HepG2 (cell line): ENCODE measurements around the gene CCL17. TPM values are rescaled to one million over a fixed set of nuclear protein-coding genes. Genes with fewer than 3 reads are reported as not detected.

Experiments used
- EP300 ChIP-seq, 3 experiments: sonication (generic) in 1 of 3; formaldehyde crosslinking in 1 of 3; IDR thresholded peaks; 2 replicates each; pipeline versions ENCODE4 v1.5.1 to v1.6.1; 2011 to 2020; ENCODE audit warnings: low read depth in 2 of 3, low read length in 2 of 3, borderline replicate concordance in 1 of 3, improper control_type of control experiment in 1 of 3, mild to moderate bottlenecking in 1 of 3, missing genetic modification reagents in 1 of 3, moderate library complexity in 1 of 3
- KDM5B ChIP-seq: sonication (generic); formaldehyde crosslinking; IDR thresholded peaks from 2 replicates; pipeline ENCODE4 v1.4.0; 2020; ENCODE audit warnings: missing genetic modification reagents, mild to moderate bottlenecking, borderline replicate concordance
- SNRNP70 ChIP-seq: fragments of 200-400 bp; formaldehyde crosslinking; IDR thresholded peaks from 2 replicates; pipeline ENCODE4 v1.6.1; 2017; ENCODE audit warnings: mild to moderate bottlenecking, low read depth, low read length, moderate library complexity
- TMF1 ChIP-seq: sonication (generic); formaldehyde crosslinking; IDR thresholded peaks from 2 replicates; pipeline ENCODE4 v1.8.1; 2022; ENCODE audit warnings: low read depth, missing genetic modification reagents
- ZFP36L1 ChIP-seq: sonication (generic); formaldehyde crosslinking; IDR thresholded peaks from 2 replicates; pipeline ENCODE4 v1.8.0; 2022; ENCODE audit warnings: mild to moderate bottlenecking, missing genetic modification reagents, moderate library complexity
- ZMAT3 ChIP-seq: sonication (generic); formaldehyde crosslinking; conservative IDR thresholded peaks from 2 replicates; pipeline ENCODE4 v1.7.0; 2021; ENCODE audit warnings: missing genetic modification reagents
- ZNF225 ChIP-seq: sonication (generic); formaldehyde crosslinking; IDR thresholded peaks from 2 replicates; pipeline ENCODE4 v1.4.0; 2020; ENCODE audit warnings: mild to moderate bottlenecking, missing genetic modification reagents
- ZNF441 ChIP-seq: sonication (generic); formaldehyde crosslinking; IDR thresholded peaks from 2 replicates; pipeline ENCODE4 v1.7.0; 2021; ENCODE audit warnings: missing genetic modification reagents, borderline replicate concordance
- ZNF749 ChIP-seq: sonication (generic); formaldehyde crosslinking; IDR thresholded peaks from 2 replicates; pipeline ENCODE4 v1.8.0; 2022; ENCODE audit warnings: mild to moderate bottlenecking, missing genetic modification reagents, moderate library complexity, borderline replicate concordance
- ZSCAN29 ChIP-seq: sonication (generic); formaldehyde crosslinking; conservative IDR thresholded peaks from 2 replicates; pipeline ENCODE4 v1.4.0; 2020; ENCODE audit warnings: mild to moderate bottlenecking, missing genetic modification reagents
- polyA plus RNA-seq, 8 experiments: library from polyadenylated mRNA; depleted of rRNA in 3 of 8; stranded (reverse) in 7 of 8; unstranded in 1 of 8; fragments of >200 nt; fragmentation: Illumina TruSeq in 4 of 8; extraction: Trizol in 4 of 8; gene quantifications; 2 replicates each; pipeline versions ENCODE4 v1.2.1 to v1.2.3, GENCODE V29; 2011 to 2016; ENCODE audit warnings: low read depth in 4 of 8, missing spikeins in 1 of 8, mixed read lengths in 1 of 8; ENCODE audit not compliant: insufficient read depth in 1 of 8
- total RNA-seq, 5 experiments: library from RNA; depleted of rRNA; stranded (reverse); fragments of >200 nt; fragmentation: Illumina TruSeq; extraction: Trizol; gene quantifications; 2 replicates each; pipeline ENCODE4 v1.2.3, GENCODE V29; 2016; ENCODE audit warnings: low read depth in 1 of 5
- TF ChIP-seq, protein P1 (sequence below): sonication (generic); formaldehyde crosslinking; IDR thresholded peaks from 2 replicates; pipeline ENCODE4 v1.5.0; 2020; ENCODE audit warnings: mild to moderate bottlenecking, missing genetic modification reagents, borderline replicate concordance
- TF ChIP-seq, protein P2 (sequence below): sonication (generic); formaldehyde crosslinking; IDR thresholded peaks from 2 replicates; pipeline ENCODE4 v1.4.0; 2020; ENCODE audit warnings: missing genetic modification reagents, borderline replicate concordance
- TF ChIP-seq, protein P3 (sequence below): IDR thresholded peaks from 2 replicates; pipeline ENCODE4 v1.6.1; 2016; ENCODE audit warnings: mild to moderate bottlenecking

Gene CCL17
- total and polyA plus RNA-seq, 2 of the 13 experiments (the other 11 are each of a cell fraction or from before 2014, with no cell fraction given), result not detected

DNA sequence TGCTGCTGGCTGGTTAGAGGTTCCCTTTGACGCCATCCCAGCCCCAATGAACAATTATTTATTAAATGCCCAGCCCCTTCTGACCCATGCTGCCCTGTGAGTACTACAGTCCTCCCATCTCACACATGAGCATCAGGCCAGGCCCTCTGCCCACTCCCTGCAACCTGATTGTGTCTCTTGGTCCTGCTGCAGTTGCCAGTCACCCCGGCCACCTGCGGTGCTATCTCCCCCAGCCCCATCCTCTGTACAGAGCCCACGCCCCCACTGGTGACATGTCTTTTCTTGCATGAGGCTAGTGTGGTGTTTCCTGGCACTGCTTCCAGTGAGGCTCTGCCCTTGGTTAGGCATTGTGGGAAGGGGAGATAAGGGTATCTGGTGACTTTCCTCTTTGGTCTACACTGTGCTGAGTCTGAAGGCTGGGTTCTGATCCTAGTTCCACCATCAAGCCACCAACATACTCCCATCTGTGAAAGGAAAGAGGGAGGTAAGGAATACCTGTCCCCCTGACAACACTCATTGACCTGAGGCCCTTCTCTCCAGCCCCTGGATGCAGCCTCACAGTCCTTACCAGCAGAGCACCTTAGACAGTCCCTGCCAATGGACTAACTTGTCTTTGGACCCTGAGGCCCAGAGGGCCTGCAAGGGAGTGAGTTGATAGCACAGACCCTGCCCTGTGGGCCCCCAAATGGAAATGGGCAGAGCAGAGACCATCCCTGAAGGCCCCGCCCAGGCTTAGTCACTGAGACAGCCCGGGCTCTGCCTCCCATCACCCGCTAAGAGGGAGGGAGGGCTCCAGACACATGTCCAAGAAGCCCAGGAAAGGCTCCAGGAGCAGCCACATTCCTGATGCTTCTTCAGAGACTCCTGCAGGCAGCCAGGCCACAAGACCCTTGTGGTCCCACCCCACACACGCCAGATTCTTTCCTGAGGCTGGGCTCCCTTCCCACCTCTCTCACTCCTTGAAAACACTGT lies 21.0 kb upstream of the CCL17 start (continued):
- TF ChIP-seq, protein P1, sequence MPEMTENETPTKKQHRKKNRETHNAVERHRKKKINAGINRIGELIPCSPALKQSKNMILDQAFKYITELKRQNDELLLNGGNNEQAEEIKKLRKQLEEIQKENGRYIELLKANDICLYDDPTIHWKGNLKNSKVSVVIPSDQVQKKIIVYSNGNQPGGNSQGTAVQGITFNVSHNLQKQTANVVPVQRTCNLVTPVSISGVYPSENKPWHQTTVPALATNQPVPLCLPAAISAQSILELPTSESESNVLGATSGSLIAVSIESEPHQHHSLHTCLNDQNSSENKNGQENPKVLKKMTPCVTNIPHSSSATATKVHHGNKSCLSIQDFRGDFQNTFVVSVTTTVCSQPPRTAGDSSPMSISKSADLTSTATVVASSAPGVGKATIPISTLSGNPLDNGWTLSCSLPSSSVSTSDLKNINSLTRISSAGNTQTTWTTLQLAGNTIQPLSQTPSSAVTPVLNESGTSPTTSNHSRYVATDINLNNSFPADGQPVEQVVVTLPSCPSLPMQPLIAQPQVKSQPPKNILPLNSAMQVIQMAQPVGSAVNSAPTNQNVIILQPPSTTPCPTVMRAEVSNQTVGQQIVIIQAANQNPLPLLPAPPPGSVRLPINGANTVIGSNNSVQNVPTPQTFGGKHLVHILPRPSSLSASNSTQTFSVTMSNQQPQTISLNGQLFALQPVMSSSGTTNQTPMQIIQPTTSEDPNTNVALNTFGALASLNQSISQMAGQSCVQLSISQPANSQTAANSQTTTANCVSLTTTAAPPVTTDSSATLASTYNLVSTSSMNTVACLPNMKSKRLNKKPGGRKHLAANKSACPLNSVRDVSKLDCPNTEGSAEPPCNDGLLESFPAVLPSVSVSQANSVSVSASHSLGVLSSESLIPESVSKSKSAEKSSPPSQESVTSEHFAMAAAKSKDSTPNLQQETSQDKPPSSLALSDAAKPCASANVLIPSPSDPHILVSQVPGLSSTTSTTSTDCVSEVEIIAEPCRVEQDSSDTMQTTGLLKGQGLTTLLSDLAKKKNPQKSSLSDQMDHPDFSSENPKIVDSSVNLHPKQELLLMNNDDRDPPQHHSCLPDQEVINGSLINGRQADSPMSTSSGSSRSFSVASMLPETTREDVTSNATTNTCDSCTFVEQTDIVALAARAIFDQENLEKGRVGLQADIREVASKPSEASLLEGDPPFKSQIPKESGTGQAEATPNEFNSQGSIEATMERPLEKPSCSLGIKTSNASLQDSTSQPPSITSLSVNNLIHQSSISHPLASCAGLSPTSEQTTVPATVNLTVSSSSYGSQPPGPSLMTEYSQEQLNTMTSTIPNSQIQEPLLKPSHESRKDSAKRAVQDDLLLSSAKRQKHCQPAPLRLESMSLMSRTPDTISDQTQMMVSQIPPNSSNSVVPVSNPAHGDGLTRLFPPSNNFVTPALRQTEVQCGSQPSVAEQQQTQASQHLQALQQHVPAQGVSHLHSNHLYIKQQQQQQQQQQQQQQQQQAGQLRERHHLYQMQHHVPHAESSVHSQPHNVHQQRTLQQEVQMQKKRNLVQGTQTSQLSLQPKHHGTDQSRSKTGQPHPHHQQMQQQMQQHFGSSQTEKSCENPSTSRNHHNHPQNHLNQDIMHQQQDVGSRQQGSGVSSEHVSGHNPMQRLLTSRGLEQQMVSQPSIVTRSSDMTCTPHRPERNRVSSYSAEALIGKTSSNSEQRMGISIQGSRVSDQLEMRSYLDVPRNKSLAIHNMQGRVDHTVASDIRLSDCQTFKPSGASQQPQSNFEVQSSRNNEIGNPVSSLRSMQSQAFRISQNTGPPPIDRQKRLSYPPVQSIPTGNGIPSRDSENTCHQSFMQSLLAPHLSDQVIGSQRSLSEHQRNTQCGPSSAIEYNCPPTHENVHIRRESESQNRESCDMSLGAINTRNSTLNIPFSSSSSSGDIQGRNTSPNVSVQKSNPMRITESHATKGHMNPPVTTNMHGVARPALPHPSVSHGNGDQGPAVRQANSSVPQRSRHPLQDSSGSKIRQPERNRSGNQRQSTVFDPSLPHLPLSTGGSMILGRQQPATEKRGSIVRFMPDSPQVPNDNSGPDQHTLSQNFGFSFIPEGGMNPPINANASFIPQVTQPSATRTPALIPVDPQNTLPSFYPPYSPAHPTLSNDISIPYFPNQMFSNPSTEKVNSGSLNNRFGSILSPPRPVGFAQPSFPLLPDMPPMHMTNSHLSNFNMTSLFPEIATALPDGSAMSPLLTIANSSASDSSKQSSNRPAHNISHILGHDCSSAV, result 0 out of 2 replicates have a peak, but pooled peaks have one; percentile 3
- TF ChIP-seq SNRNP70, result no peak
- 0 out of 2 replicates have a peak, but pooled peaks have one; percentile 69 for TF ChIP-seq ZNF749
- 0 out of 2 replicates have a peak, but pooled peaks have one; percentile 20 for TF ChIP-seq KDM5B (CRISPR knock-in tag)
- 0 out of 2 replicates have a peak, but pooled peaks have one; percentile 35 for TF ChIP-seq ZNF441 (CRISPR knock-in tag)
- no peak for TF ChIP-seq ZFP36L1
- TF ChIP-seq ZNF225 (CRISPR knock-in tag), result 0 out of 2 replicates have a peak, but pooled peaks have one; percentile 6
- peak; percentile 8; the same call in 1 of the 2 replicates for TF ChIP-seq TMF1 (CRISPR knock-in tag)
- TF ChIP-seq EP300 (IDR thresholded peaks at IDR 0.05; ENCODE audit: low read depth in 2 of 2, low read length in 2 of 2), result peak in 1 of 2 experiments; percentile 20; a peak in 1 of 4 replicates
- TF ChIP-seq EP300 (CRISPR knock-in tag; IDR thresholded peaks at IDR 0.05; ENCODE audit: borderline replicate concordance), result no peak
- TF ChIP-seq, protein P2, sequence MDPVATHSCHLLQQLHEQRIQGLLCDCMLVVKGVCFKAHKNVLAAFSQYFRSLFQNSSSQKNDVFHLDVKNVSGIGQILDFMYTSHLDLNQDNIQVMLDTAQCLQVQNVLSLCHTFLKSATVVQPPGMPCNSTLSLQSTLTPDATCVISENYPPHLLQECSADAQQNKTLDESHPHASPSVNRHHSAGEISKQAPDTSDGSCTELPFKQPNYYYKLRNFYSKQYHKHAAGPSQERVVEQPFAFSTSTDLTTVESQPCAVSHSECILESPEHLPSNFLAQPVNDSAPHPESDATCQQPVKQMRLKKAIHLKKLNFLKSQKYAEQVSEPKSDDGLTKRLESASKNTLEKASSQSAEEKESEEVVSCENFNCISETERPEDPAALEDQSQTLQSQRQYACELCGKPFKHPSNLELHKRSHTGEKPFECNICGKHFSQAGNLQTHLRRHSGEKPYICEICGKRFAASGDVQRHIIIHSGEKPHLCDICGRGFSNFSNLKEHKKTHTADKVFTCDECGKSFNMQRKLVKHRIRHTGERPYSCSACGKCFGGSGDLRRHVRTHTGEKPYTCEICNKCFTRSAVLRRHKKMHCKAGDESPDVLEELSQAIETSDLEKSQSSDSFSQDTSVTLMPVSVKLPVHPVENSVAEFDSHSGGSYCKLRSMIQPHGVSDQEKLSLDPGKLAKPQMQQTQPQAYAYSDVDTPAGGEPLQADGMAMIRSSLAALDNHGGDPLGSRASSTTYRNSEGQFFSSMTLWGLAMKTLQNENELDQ (CRISPR knock-in tag), result no peak
- TF ChIP-seq, protein P3, sequence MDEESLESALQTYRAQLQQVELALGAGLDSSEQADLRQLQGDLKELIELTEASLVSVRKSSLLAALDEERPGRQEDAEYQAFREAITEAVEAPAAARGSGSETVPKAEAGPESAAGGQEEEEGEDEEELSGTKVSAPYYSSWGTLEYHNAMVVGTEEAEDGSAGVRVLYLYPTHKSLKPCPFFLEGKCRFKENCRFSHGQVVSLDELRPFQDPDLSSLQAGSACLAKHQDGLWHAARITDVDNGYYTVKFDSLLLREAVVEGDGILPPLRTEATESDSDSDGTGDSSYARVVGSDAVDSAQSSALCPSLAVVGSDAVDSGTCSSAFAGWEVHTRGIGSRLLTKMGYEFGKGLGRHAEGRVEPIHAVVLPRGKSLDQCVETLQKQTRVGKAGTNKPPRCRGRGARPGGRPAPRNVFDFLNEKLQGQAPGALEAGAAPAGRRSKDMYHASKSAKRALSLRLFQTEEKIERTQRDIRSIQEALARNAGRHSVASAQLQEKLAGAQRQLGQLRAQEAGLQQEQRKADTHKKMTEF, result no peak
- TF ChIP-seq ZMAT3, result peak; percentile 75; the same call in 1 of the 2 replicates
- TF ChIP-seq ZSCAN29 (CRISPR knock-in tag), result peak; percentile 25; the same call in 1 of the 2 replicates
